Vagina (tissue), 2 donors: ENCODE measurements around the gene TBL3.

ENCODE experiments used
- POLR2A ChIP-seq, 2 donors: fragments of 450-650 bp; IDR thresholded peaks; one replicate each; pipeline ENCODE4 v1.6.1; 2017; ENCODE audit warnings: antibody characterized with exemption in 2 of 2, mild to moderate bottlenecking in 2 of 2, moderate library complexity in 2 of 2
- POLR2AphosphoS5 ChIP-seq, 2 donors: sonication (generic); formaldehyde crosslinking; IDR thresholded peaks; one replicate each; pipeline ENCODE4 v1.9.0; 2017; ENCODE audit warnings: antibody characterized with exemption in 2 of 2, mild to moderate bottlenecking in 2 of 2, low read depth in 1 of 2; ENCODE audit not compliant: insufficient read depth in 1 of 2
- TF ChIP-seq, protein P1 (sequence below), 3 experiments: fragments of 450-650 bp in 2 of 3; fragments of 200-600 bp in 1 of 3; sonication (generic) in 1 of 3; IDR thresholded peaks; one replicate each; pipeline ENCODE4 v1.5.1; 2017 to 2019; ENCODE audit warnings: antibody characterized with exemption in 3 of 3, mild to moderate bottlenecking in 2 of 3, moderate library complexity in 2 of 3

DNA sequence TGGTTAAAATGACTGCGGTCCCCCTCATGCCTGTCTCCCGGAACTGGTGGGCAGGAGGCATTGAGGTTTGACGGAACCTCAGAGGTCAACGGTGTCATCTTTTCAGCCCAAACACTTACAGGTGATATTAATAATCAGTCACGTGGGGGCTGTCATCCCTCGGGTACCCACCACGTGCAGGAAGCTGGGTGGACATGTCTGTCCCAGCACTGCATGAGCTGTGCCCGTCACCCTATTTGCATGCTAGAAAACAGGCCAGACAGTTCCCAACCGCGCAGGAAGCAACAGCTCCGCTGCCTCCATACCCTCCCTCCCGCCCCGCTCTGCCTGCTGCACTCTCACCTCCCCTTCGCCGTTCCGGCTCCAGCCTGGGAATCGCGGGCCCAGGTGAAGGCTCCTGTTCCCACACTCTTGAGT lies 19.3 kb downstream of the TBL3 start:
- TF ChIP-seq, protein P1, sequence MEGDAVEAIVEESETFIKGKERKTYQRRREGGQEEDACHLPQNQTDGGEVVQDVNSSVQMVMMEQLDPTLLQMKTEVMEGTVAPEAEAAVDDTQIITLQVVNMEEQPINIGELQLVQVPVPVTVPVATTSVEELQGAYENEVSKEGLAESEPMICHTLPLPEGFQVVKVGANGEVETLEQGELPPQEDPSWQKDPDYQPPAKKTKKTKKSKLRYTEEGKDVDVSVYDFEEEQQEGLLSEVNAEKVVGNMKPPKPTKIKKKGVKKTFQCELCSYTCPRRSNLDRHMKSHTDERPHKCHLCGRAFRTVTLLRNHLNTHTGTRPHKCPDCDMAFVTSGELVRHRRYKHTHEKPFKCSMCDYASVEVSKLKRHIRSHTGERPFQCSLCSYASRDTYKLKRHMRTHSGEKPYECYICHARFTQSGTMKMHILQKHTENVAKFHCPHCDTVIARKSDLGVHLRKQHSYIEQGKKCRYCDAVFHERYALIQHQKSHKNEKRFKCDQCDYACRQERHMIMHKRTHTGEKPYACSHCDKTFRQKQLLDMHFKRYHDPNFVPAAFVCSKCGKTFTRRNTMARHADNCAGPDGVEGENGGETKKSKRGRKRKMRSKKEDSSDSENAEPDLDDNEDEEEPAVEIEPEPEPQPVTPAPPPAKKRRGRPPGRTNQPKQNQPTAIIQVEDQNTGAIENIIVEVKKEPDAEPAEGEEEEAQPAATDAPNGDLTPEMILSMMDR (IDR thresholded peaks at IDR 0.05): no peak
- TF ChIP-seq POLR2A (IDR thresholded peaks at IDR 0.05) (no peak), POLR2AphosphoS5 (IDR thresholded peaks at IDR 0.05; ENCODE audit: insufficient read depth in 1 of 2, low read depth in 1 of 2) (no peak)
